HG02938 (cell line): ENCODE data around the gene RBM19.

Experiments used
- ATAC-seq: cut with Tn5 transposase; IDR thresholded peaks from one replicate; pipeline ENCODE4 v1.9.1; 2021; ENCODE audit warnings: mild to moderate bottlenecking, moderate library complexity; ENCODE audit not compliant: unreplicated experiment

The RBM19 gene

GRCh38 chr12:113959096-113959495 lies 7.0 kb downstream of the RBM19 start:
- ATAC-seq, result no peak

DNA sequence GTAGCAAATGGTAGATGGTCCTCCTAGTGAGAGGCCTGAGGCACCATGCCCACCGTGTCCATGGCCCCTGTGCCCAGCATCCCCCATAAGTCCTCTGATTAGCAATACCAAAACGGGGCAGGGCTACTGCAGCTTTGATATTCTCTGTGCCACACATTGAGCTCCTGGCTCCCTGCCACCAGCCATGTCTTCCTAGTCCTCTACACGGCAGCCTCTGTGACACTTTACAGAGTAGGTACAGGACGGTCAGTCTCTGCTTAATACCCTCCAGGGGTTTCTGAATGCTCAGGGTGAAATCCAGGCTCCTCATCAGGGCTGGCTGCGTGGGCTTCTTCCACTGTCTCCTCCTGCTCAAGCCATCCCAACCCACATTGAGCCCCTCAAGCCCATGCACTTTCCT lies 8.0 kb downstream of the RBM19 start:
- ATAC-seq, result no peak

- ATAC-seq, result no peak
Observed at GRCh38 chr12:113957627-113958026, 8.5 kb downstream of the RBM19 start.

GRCh38 chr12:113955109-113955970 lies 10.8 kb downstream of the RBM19 start:
- no peak for ATAC-seq

DNA sequence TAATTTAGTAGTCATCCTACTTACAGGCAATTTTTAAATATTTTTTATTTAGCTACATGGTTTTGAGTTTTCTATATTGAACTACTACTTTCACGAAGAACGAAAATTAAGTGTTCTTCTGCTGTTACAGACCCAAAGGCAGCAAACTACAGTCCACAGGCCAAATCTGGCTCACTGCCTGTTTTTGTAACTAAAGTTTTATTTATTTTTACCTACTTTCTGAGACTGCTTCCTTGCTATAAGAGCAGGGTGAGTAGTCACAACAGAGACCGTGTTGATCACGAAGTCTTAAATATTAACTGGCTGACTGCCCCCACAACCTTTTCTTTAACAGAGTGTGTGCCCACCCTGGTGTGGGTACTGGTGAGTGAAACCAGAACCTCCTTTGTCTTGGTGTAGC lies 11.6 kb downstream of the RBM19 start:
- ATAC-seq, result no peak

GRCh38 chr12:113950873-113951272 lies 15.3 kb downstream of the RBM19 start:
- ATAC-seq, result no peak

GRCh38 chr12:113949321-113950305 lies 16.5 kb downstream of the RBM19 start:
- ATAC-seq, result no peak

DNA sequence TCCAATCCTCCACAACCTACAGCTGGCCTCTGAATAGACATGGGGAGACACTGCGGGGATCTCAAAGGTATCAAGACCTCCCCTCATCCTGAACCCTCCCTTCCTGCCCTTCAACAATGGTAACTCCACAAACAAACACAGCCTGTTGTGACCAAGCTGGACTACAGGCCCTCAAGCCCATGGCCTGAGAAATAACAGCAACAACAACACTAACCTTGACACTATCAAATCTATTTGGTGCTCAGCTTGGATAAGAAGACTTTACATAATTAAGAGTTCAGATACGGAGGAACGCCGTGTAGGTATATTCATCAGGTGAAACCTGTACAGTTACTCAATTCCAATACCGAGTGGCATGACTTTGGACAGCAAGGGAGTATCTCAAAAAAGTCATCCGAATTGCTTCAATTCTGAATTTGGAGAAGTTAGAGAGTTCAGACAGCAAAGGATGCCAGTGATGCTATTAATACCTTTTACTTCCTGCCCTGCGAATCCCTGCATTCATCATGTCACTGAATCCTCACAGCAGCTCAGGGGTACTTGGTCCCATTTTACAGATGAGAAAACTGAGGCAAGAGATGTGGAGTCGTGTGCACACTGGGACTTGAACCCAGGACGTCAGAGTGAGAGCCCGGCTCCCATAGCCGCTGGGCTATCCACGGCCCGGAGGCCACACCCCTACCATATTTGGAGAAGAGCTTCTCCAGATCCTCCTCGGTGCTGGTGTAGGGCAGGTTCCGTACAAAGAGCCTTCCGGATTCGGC lies 17.8 kb downstream of the RBM19 start:
- no peak for ATAC-seq

DNA sequence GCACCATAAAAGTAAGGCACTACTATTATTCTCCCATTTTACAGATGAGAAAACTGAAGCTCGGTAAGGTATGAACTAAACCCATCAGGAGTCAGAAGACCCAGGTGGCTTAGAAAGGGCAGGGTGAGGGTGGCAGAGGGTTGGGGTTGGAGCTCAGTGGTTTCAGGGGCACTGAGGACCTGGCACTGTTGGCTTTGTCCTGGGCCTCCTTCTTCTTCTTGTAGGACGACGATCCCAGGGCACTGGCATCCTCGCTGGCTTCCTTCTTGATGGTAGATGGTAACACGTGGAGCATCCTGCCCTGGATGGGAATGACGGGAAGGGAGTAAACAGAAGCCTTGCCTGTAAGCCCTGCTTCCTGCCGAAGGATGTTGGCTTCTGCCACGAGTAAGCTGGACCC lies 19.9 kb downstream of the RBM19 start:
- no peak for ATAC-seq

- ATAC-seq, result no peak
Observed at GRCh38 chr12:113945174-113946173, 20.7 kb downstream of the RBM19 start.

GRCh38 chr12:113942209-113942608 lies 23.9 kb downstream of the RBM19 start:
- ATAC-seq, result no peak

- no peak for ATAC-seq
Observed at GRCh38 chr12:113941208-113941486, 25.0 kb downstream of the RBM19 start.

DNA sequence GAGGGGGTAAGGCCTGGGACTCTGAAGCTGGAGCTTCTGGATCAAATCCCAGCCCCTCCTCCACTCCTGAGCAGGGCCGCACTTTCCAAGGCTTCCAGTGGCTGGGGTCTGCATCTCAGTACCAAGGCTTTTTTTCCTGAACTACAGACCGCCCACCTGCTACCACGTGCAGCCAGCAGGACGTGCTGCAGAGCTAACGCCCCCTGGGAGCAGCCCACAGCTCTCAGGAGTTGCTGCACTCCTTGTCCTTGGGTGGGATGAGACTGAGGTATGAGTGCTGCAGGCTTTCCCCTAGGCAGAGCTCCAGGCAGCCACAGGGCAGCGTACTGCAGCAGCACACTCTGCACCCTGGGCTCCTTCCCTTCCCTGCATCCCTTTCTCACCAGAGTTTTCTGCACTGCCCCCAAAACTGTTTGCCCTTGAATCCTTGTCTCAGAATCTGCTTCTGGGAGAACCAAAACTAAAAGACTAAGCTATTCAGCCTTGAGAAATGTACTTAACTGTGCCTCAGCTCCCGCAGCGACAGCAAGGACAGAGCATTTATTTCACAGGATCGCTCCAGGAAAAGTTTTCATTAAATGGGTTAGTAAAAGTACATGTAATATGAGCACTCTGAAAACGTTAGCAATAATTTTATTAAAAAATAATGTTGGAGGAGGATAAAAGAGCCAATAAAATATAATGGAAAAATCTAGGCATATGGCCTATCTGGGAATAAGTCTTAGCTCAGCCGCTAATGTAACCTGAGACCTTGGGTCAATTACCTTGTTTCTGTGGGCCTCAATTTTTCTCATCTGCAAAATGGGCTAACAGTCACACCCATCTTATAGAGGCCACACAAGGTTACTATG lies 25.5 kb downstream of the RBM19 start:
- no peak for ATAC-seq

DNA sequence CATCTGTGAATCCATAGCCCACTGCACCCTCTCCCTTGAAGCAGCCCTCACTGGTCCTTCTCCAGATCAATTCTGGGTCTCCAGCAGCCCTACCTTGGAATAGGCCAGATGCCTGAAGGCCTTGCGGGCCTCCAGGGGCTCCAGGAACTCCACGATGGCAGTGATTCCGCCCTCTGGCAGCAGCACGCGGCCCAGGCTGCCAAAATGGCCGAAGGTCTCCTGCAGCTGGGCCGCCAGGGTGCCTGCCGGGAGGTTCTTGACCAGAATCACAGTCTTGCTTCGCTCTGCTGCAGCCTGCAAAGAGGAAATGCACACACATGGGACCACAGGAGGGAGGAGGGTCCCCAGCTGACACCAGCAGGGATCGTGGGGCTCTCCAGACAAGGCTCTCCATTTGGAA lies 26.3 kb downstream of the RBM19 start:
- ATAC-seq, result no peak

DNA sequence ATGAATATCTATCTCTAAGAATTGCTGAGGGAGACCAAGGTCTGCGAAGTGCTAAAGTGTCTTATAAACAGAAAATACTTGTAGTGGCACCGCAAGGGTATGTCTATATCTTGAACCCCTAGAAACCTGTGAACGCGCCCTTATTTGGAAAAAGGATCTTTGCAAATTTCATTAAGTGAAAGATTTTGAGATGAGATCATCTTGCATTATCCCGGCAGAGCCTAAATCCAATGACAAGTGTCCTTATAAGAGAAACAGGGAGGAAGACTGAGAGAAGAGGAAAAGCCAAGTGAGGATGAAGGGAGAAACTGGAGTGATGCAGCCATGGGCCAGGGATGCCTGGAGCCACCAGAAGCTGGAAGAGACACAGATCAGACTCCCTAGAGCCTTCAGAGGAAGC lies 27.7 kb downstream of the RBM19 start:
- no peak for ATAC-seq

DNA sequence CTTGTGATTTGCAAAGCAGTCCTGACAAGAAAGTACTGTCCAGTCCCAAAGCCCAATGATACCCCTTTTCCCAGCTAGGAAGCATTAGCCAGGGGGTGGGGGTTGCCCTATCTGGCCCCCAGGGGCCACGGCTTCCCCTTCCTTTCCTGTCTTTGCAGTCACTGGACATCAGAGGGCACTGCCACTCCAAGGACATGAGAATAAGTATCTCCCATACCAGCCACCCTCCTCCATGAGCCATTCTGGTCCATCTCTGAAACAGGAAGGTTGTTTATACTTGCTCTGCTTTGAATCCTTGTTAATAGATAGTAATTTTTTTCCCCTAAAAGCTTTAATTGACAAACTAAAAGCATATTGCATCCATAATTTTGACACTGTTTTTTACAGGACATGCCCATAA lies 29.7 kb downstream of the RBM19 start:
- no peak for ATAC-seq

GRCh38 chr12:113935459-113935858 lies 30.7 kb downstream of the RBM19 start:
- ATAC-seq, result no peak

GRCh38 chr12:113934946-113935345 lies 31.2 kb downstream of the RBM19 start:
- no peak for ATAC-seq
